IMR-90 (cell line): ENCODE measurements around the gene KMT2A.

Experiments
- CEBPB ChIP-seq: IDR thresholded peaks from 2 replicates; pipeline ENCODE4 v1.6.1; 2012; ENCODE audit warnings: low read depth, low read length, improper control_type of control experiment
- CTCF ChIP-seq: conservative IDR thresholded peaks from 2 replicates; pipeline ENCODE4 v1.5.1; 2012; ENCODE audit warnings: mild to moderate bottlenecking, low read depth, low read length, improper control_type of control experiment
- ELK1 ChIP-seq: fragments of 150-350 bp; IDR thresholded peaks from 2 replicates; pipeline ENCODE4 v1.6.1; 2016; ENCODE audit warnings: low read depth, mild to moderate bottlenecking, low read length, moderate library complexity, borderline replicate concordance
- FOS ChIP-seq: fragments of 150-350 bp; IDR thresholded peaks from 2 replicates; pipeline ENCODE4 v1.6.1; 2016; ENCODE audit warnings: low read depth, low read length
- MAZ ChIP-seq: IDR thresholded peaks from 2 replicates; pipeline ENCODE4 v1.6.1; 2012; ENCODE audit warnings: low read depth, mild to moderate bottlenecking, low read length, improper control_type of control experiment, moderate library complexity, borderline replicate concordance
- NFE2L2 ChIP-seq: fragments of 150-350 bp; IDR thresholded peaks from 2 replicates; pipeline ENCODE4 v1.6.1; 2016; ENCODE audit warnings: low read depth, mild to moderate bottlenecking, low read length
- POLR2A ChIP-seq: IDR thresholded peaks from 2 replicates; pipeline ENCODE4 v1.6.1; 2012; ENCODE audit warnings: mild to moderate bottlenecking, low read depth, low read length
- RAD21 ChIP-seq: IDR thresholded peaks from 2 replicates; pipeline ENCODE4 v1.6.1; 2012; ENCODE audit warnings: low read length, improper control_type of control experiment
- RCOR1 ChIP-seq: IDR thresholded peaks from 2 replicates; pipeline ENCODE4 v1.6.1; 2012; ENCODE audit warnings: mild to moderate bottlenecking, low read length, improper control_type of control experiment; ENCODE audit not compliant: insufficient replicate concordance
- RFX5 ChIP-seq: IDR thresholded peaks from 2 replicates; pipeline ENCODE4 v1.8.0; 2012; ENCODE audit warnings: low read depth, mild to moderate bottlenecking, low read length, moderate library complexity
- SMC3 ChIP-seq: fragments of 150-350 bp; IDR thresholded peaks from 2 replicates; pipeline ENCODE4 v1.6.1; 2016; ENCODE audit warnings: low read depth, mild to moderate bottlenecking, antibody characterized with exemption, low read length, moderate library complexity

GRCh38 chr11:118415062-118415738, 21.1 kb upstream of the KMT2A start:
- TF ChIP-seq CTCF (no peak), POLR2A (no peak), FOS (no peak), NFE2L2 (no peak), RFX5 (no peak), ELK1 (no peak), CEBPB (no peak), RAD21 (no peak), RCOR1 (no peak), MAZ (no peak), SMC3 (no peak)
